K562 (cell line): Measurements from ENCODE around the gene ARHGEF40. TPM values are rescaled to one million over a fixed set of nuclear protein-coding genes. Genes with fewer than 3 reads are reported as not detected.

Experiments
- ATAC-seq: fragments of 200-7000 bp; cut with Tn5 transposase; 3 replicates; pipeline ENCODE4 v1.9.1; 2020; ENCODE audit warnings: moderate library complexity
- BruUV-seq: library from RNA; stranded (reverse); fragments of 400-500 nt; replicated peaks from 2 replicates; lab custom pipeline; 2021; lab: Mats Ljungman, UMichigan
- CTCF ChIA-PET: fragments of 300-600 bp; formaldehyde crosslinking; extraction: SDS; loops from one replicate; lab custom pipeline; 2021; ENCODE audit warnings: low intra/inter-chr PET ratio; lab: Yijun Ruan, JAX
- POLR2A ChIA-PET: fragments of 300-600, 350-650 bp; sonication (Branson Sonifier 250); formaldehyde crosslinking; extraction: SDS; loops from one replicate; lab custom pipeline; 2021; ENCODE audit warnings: antibody characterized with exemption, inconsistent platforms; lab: Yijun Ruan, JAX
- DNase-seq, 4 experiments: peaks; one replicate each; pipeline versions ENCODE4 v3.0.0 to v3.0.0-alpha.2; 2011 to 2018; ENCODE audit warnings: low spot score in 3 of 4, mixed read lengths in 3 of 4; ENCODE audit errors: extremely low read depth in 1 of 4
- FAIRE-seq: peaks from 2 replicates; lab custom pipeline; 2011; peaks lifted over from hg19 to GRCh38; lab: Jason Lieb, UNC
- H2AFZ ChIP-seq: 2 replicates; pipeline ENCODE4 v1.6.0; 2011; ENCODE audit warnings: low read depth, low read length, control low read depth, inconsistent platforms
- H3K27ac ChIP-seq: fragments of 200-600 bp; 3 replicates; pipeline ENCODE4 v1.8.0; 2011; ENCODE audit warnings: low read depth, mild to moderate bottlenecking, control low read depth, inconsistent platforms, low read length, moderate library complexity, mixed read lengths; ENCODE audit errors: extremely low read depth
- H3K27me3 ChIP-seq, 2 experiments: fragments of 300-600 bp in 1 of 2; 2 replicates in 1 of 2; 3 replicates in 1 of 2; pipeline versions ENCODE4 v1.6.0 to v1.8.0; 2011; ENCODE audit warnings: inconsistent platforms in 2 of 2, low read length in 2 of 2, mild to moderate bottlenecking in 1 of 2, mixed read lengths in 1 of 2, moderate library complexity in 1 of 2; ENCODE audit not compliant: control insufficient read depth in 2 of 2, insufficient read depth in 2 of 2
- H3K36me3 ChIP-seq: fragments of 300-600 bp; 3 replicates; pipeline ENCODE4 v1.8.0; 2011; ENCODE audit warnings: mild to moderate bottlenecking, low read length, inconsistent platforms; ENCODE audit not compliant: control insufficient read depth, insufficient read depth
- H3K4me1 ChIP-seq, 2 experiments: fragments of 200-600 bp in 1 of 2; replicated peaks in 1 of 2; 2 replicates in 1 of 2; 3 replicates in 1 of 2; pipeline versions ENCODE4 v1.5.1 to v1.8.0; 2011; ENCODE audit warnings: inconsistent platforms in 2 of 2, low read length in 2 of 2, mild to moderate bottlenecking in 1 of 2, mixed read lengths in 1 of 2, moderate library complexity in 1 of 2; ENCODE audit not compliant: control insufficient read depth in 2 of 2, insufficient read depth in 2 of 2
- H3K4me2 ChIP-seq: 2 replicates; pipeline ENCODE4 v1.6.1; 2011; ENCODE audit warnings: low read length, control low read depth, inconsistent platforms, mixed read lengths; ENCODE audit not compliant: insufficient read depth
- H3K4me3 ChIP-seq: fragments of 200-600 bp; sonication (generic), shearing (Covaris generic); 2 replicates; pipeline ENCODE4 v1.5.1; 2016; ENCODE audit warnings: control low read depth, inconsistent platforms
- H3K79me2 ChIP-seq: fragments of 200-600 bp; 3 replicates; pipeline ENCODE4 v1.8.0; 2011; ENCODE audit warnings: low read length, inconsistent platforms; ENCODE audit not compliant: control insufficient read depth, insufficient read depth
- H3K9ac ChIP-seq, 2 experiments: 2 replicates each; pipeline versions ENCODE4 v1.6.0 to v1.6.1; 2011; ENCODE audit warnings: low read depth in 2 of 2, low read length in 2 of 2, control low read depth in 1 of 2, inconsistent platforms in 1 of 2, mild to moderate bottlenecking in 1 of 2, mixed read lengths in 1 of 2; ENCODE audit not compliant: insufficient read depth in 1 of 2
- H3K9me1 ChIP-seq: one replicate; pipeline ENCODE4 v1.6.0; 2011; ENCODE audit warnings: inconsistent platforms, mild to moderate bottlenecking, low read length, moderate library complexity; ENCODE audit not compliant: control insufficient read depth, insufficient read depth
- H3K9me3 ChIP-seq: replicated peaks from 2 replicates; pipeline ENCODE4 v1.5.1; 2011; ENCODE audit warnings: low read depth, low read length, inconsistent platforms; ENCODE audit not compliant: control insufficient read depth, insufficient read depth
- H4K20me1 ChIP-seq: replicated peaks from 2 replicates; pipeline ENCODE4 v1.6.1; 2011; ENCODE audit warnings: low read length, inconsistent platforms, mixed read lengths; ENCODE audit not compliant: control insufficient read depth, insufficient read depth
- CGGBP1 ChIP-seq: fragments of 250-450 bp; sonication (Bioruptor Pico); IDR thresholded peaks from 2 replicates; pipeline ENCODE4 v1.9.0; 2021; ENCODE audit warnings: mild to moderate bottlenecking
- CHAMP1 ChIP-seq: fragments of 450-650 bp; IDR thresholded peaks from 2 replicates; pipeline ENCODE4 v1.6.1; 2016; ENCODE audit warnings: mild to moderate bottlenecking
- HNRNPH1 ChIP-seq: fragments of 200-400 bp; formaldehyde crosslinking; optimal IDR thresholded peaks from 2 replicates; pipeline ENCODE3; 2017; ENCODE audit warnings: low read depth, mild to moderate bottlenecking, low read length, moderate library complexity
- JUND ChIP-seq, 2 experiments: IDR thresholded peaks; 2 replicates in 1 of 2; 3 replicates in 1 of 2; pipeline ENCODE4 v1.6.1; 2011; ENCODE audit warnings: borderline replicate concordance in 2 of 2, low read depth in 2 of 2, low read length in 2 of 2, improper control_type of control experiment in 1 of 2, missing biosample characterization in 1 of 2, missing genetic modification characterization in 1 of 2, missing genetic modification reagents in 1 of 2
- NCOA4 ChIP-seq: fragments of 450-650 bp; IDR thresholded peaks from 2 replicates; pipeline ENCODE4 v1.6.1; 2018; ENCODE audit warnings: mild to moderate bottlenecking; ENCODE audit not compliant: partially characterized antibody
- RERE ChIP-seq: sonication (generic); formaldehyde crosslinking; IDR thresholded peaks from 2 replicates; pipeline ENCODE4 v1.8.0; 2023; ENCODE audit warnings: missing genetic modification reagents, mild to moderate bottlenecking, borderline replicate concordance
- UBTF ChIP-seq, 2 experiments: IDR thresholded peaks; 2 replicates each; pipeline ENCODE4 v1.6.1; 2012; ENCODE audit warnings: improper control_type of control experiment in 2 of 2, low read depth in 2 of 2, low read length in 2 of 2, borderline replicate concordance in 1 of 2
- YBX1 ChIP-seq: fragments of 450-650 bp; IDR thresholded peaks from 2 replicates; pipeline ENCODE4 v1.7.1; 2016; ENCODE audit warnings: mild to moderate bottlenecking
- ZNF561 ChIP-seq: fragments of 450-650 bp; formaldehyde crosslinking; conservative IDR thresholded peaks from 2 replicates; pipeline ENCODE4 v1.4.0; 2020; ENCODE audit warnings: mild to moderate bottlenecking, moderate library complexity
- ZNF589 ChIP-seq: fragments of 200-800 bp; sonication (Bioruptor generic); IDR thresholded peaks from 2 replicates; pipeline ENCODE4 v1.6.1; 2016; ENCODE audit warnings: low read depth, missing genetic modification characterization, missing compliant biosample characterization
- ZNF76 ChIP-seq: fragments of 250-450 bp; sonication (Bioruptor Pico); IDR thresholded peaks from 2 replicates; pipeline ENCODE4 v1.4.0; 2020; ENCODE audit warnings: mild to moderate bottlenecking, moderate library complexity, borderline replicate concordance
- WGBS: fragments of 100-300 bp; shearing (Covaris generic); methylation state at CpG from one replicate; pipeline ENCODE4 v1.1.6; 2016; ENCODE audit warnings: low coverage, mixed read lengths; ENCODE audit not compliant: insufficient coverage; ENCODE audit errors: missing lambda C conversion rate; 5-methylcytosine and 5-hydroxymethylcytosine counted together
- in situ Hi-C: fragments of 300-500 bp; cut with MboI; formaldehyde crosslinking; loops from 4 replicates; pipeline ENCODE4 v1.15.0; 2018; ENCODE audit warnings: inconsistent platforms, mixed read lengths
- intact Hi-C: fragments of 100-400 bp; cut with micrococcal nuclease; formaldehyde crosslinking; loops from 2 replicates; pipeline ENCODE4 v1.14.2; 2022
- polyA plus RNA-seq, 8 experiments: library from polyadenylated mRNA; depleted of rRNA in 4 of 8; stranded (reverse) in 5 of 8; unstranded in 3 of 8; fragments of >200 nt; fragmentation: Nextera tagmentation in 2 of 8; fragmentation: Illumina TruSeq in 1 of 8; extraction: Ambion mirVana in 2 of 8; extraction: Trizol in 1 of 8; gene quantifications; 2 replicates each; pipeline versions ENCODE4 v1.2.1 to v1.2.3, GENCODE V29; 2011 to 2014; ENCODE audit warnings: inconsistent platforms in 1 of 8, missing spikeins in 1 of 8
- total RNA-seq, 7 experiments: library from RNA; depleted of rRNA in 6 of 7; stranded (reverse); fragments of >200 nt in 6 of 7; fragmentation: Illumina TruSeq in 2 of 7; extraction: Trizol in 2 of 7; gene quantifications; 2 replicates each; pipeline versions ENCODE4 v1.2.1 to v1.2.3, GENCODE V29; 2011 to 2021; ENCODE audit warnings: low replicate concordance in 1 of 7

Gene ARHGEF40
- total and polyA plus RNA-seq, 9 of the 15 experiments (the other 6 are each of a cell fraction or from before 2014, with no cell fraction given) = 0.42 to 6.3 (median 3.8) TPM

DNA sequence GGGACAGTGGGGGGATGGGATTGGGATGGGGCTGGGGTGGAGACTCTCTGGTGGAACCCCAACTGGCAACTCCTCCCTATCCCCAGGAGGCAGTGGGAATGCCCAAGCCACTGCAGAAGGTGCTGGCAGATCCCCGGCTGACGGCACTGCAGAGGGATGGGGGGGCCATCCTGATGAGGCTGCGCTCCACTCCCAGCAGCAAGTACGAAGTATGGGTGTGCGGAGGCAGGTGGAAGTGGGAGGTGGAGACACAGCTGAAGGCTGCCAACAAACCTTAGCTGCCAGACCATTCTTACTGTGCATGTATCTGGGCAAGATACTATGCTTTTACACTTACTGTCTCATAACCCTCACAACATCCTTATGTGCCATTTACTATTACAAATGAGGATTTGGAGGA is 8.2 kb downstream of the ARHGEF40 start:
- Histone ChIP-seq H4K20me1 (no peaks in the 10 kb centered on the region), H2AFZ (no peak overlapping the region), H3K36me3 (no peaks in the 10 kb centered on the region), H3K79me2 (no peaks in the 10 kb centered on the region), H3K27ac (no peak overlapping the region), H3K9me1 (no peaks in the 10 kb centered on the region), H3K27me3 (no peaks in the 10 kb centered on the region), H3K4me3 (no peak overlapping the region), H3K4me1 (peaks cover 0 to 5% of the 10 kb centered on the region in 2 experiments; a peak in 3 of 5 replicates), H3K9ac (no peak overlapping the region), H3K9me3 (no peaks in the 10 kb centered on the region), H3K4me2 (no peak overlapping the region)
- intact Hi-C loops = no loop called here
- DNase-seq (no peak), FAIRE-seq (no peak), ATAC-seq (no peak)
- CTCF ChIA-PET = no interaction called here
- no TSS peak for BruUV-seq
- POLR2A ChIA-PET = no interaction called here
- WGBS = 82% methylated on average over 5 of the region's 5 CpGs
- in situ Hi-C loops = no loop called here
- TF ChIP-seq CHAMP1 (no peak), RERE (CRISPR knock-in tag) (no peak), ZNF589 (CRISPR knock-in tag) (no peak), HNRNPH1 (no peak), ZNF561 (no peak), ZNF76 (CRISPR knock-in tag) (no peak), YBX1 (no peak), NCOA4 (no peak), CGGBP1 (CRISPR knock-in tag) (no peak), UBTF (IDR thresholded peaks at IDR 0.05; ENCODE audit: borderline replicate concordance in 1 of 2, low read depth in 2 of 2, low read length in 2 of 2) (no peak), JUND (IDR thresholded peaks at IDR 0.05; ENCODE audit: borderline replicate concordance, low read depth, low read length) (no peak), JUND (tag; IDR thresholded peaks at IDR 0.05; ENCODE audit: borderline replicate concordance, low read depth, low read length) (no peak)
